ACC112 (cell line): ENCODE measurements around the gene AXL.

Source experiments
- H2AFZ ChIP-seq: fragments of 200-600 bp; sonication (generic); one replicate; pipeline ENCODE4 v1.6.0; 2017; ENCODE audit warnings: antibody characterized with exemption, low read length; ENCODE audit not compliant: unreplicated experiment
- H3K27ac ChIP-seq: fragments of 200-600 bp; sonication (generic); 2 replicates; pipeline ENCODE4 v1.5.1; 2014; ENCODE audit warnings: low read depth, mild to moderate bottlenecking, antibody characterized with exemption, low read length, moderate library complexity
- H3K27me3 ChIP-seq: fragments of 200-600 bp; sonication (generic); 2 replicates; pipeline ENCODE4 v1.6.1; 2014; ENCODE audit warnings: mild to moderate bottlenecking, antibody characterized with exemption, low read length, moderate library complexity, mixed read lengths; ENCODE audit not compliant: insufficient read depth
- H3K36me3 ChIP-seq: fragments of 200-600 bp; sonication (generic); 2 replicates; pipeline ENCODE4 v1.6.1; 2016; ENCODE audit warnings: mild to moderate bottlenecking, antibody characterized with exemption, low read length, moderate library complexity, mixed read lengths; ENCODE audit not compliant: insufficient read depth
- H3K4me1 ChIP-seq: fragments of 200-600 bp; sonication (generic); one replicate; pipeline ENCODE4 v1.6.1; 2016; ENCODE audit warnings: low read length, mixed read lengths; ENCODE audit not compliant: insufficient read depth, unreplicated experiment, control insufficient read depth
- H3K4me3 ChIP-seq: fragments of 200-600 bp; sonication (generic); 2 replicates; pipeline ENCODE4 v1.5.1; 2014; ENCODE audit warnings: mild to moderate bottlenecking, low read depth, low read length
- H3K79me2 ChIP-seq: fragments of 200-600 bp; sonication (generic); one replicate; pipeline ENCODE4 v1.6.0; 2016; ENCODE audit warnings: low read length; ENCODE audit not compliant: control insufficient read depth, unreplicated experiment, insufficient read depth

Gene AXL

GRCh38 chr19:41263042-41263849 lies 44.2 kb downstream of the AXL start:
- H2AFZ ChIP-seq: peak overlapping the region; percentile 82
- H3K27me3 ChIP-seq: no peaks in the 10 kb centered on the region
- peak overlapping the region; percentile 91 for H3K4me3 ChIP-seq
- H3K4me1 ChIP-seq: peaks cover 15% of the 10 kb centered on the region
- peaks cover 3% of the 10 kb centered on the region; the same call in 1 of the 2 replicates for H3K36me3 ChIP-seq
- peak overlapping the region; percentile 94 for H3K27ac ChIP-seq
- H3K79me2 ChIP-seq: peaks cover 38% of the 10 kb centered on the region

DNA sequence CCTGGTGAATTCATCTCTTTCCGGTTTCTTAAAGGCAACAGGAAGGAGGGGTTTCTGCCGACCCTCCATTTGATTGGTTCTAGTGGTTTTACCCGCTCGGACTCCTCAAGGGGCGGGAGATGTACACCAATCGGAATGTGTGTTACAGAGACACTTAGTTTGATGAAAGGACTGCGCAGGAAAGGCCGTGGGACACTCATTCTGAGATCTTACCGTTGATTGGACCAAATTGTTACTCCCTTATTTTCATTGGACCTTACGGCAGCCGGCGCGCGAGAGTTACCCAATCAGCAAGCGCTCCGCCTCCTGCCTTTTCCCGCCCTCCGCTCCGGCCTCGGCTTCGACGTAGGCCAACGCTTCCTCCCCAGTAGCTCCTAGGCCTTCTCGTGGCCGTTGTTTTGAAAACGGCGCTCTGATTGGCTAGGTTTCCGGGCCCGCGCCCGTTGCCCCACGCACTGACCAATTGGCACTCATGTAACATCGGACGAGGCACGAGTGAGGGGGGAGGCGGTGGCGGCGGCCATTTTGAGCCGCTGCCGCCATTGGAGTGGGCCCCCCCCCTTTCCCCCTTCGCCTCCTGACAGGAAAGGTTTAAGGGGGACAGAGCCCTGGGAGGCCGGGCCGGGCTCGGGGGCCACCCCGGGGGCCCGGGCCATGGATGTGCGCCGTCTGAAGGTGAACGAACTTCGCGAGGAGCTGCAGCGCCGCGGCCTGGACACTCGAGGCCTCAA lies 45.0 kb downstream of the AXL start, which contains the start of gene HNRNPUL1:
Gene HNRNPUL1, plus strand, starts transcription at position 523 of the 731 bp plus-strand sequence. Its CDS starts 132 bp downstream, at position 655.
- H3K4me1 ChIP-seq: peaks cover 15% of the 10 kb centered on the region
- H3K4me3 ChIP-seq: peak within 1 kb of the TSS; percentile 91
- H3K27me3 ChIP-seq: no peaks in the 10 kb centered on the region
- peaks cover 44% of the 10 kb centered on the region for H3K79me2 ChIP-seq
- H2AFZ ChIP-seq: peak within 1 kb of the TSS; percentile 82
- peak within 1 kb of the TSS; percentile 94 for H3K27ac ChIP-seq
- H3K36me3 ChIP-seq: peaks cover 7% of the 10 kb centered on the region; the same call in 1 of the 2 replicates

- Histone ChIP-seq H3K79me2 (peaks cover 46% of the 10 kb centered on the region), H3K27ac (peak overlapping the region; percentile 88), H3K27me3 (no peaks in the 10 kb centered on the region), H3K4me3 (peak overlapping the region; percentile 89), H3K4me1 (peaks cover 15% of the 10 kb centered on the region), H2AFZ (no peak overlapping the region), H3K36me3 (peaks cover 8% of the 10 kb centered on the region; the same call in 1 of the 2 replicates)
Observed at GRCh38 chr19:41264581-41265394, 45.8 kb downstream of the AXL start.

DNA sequence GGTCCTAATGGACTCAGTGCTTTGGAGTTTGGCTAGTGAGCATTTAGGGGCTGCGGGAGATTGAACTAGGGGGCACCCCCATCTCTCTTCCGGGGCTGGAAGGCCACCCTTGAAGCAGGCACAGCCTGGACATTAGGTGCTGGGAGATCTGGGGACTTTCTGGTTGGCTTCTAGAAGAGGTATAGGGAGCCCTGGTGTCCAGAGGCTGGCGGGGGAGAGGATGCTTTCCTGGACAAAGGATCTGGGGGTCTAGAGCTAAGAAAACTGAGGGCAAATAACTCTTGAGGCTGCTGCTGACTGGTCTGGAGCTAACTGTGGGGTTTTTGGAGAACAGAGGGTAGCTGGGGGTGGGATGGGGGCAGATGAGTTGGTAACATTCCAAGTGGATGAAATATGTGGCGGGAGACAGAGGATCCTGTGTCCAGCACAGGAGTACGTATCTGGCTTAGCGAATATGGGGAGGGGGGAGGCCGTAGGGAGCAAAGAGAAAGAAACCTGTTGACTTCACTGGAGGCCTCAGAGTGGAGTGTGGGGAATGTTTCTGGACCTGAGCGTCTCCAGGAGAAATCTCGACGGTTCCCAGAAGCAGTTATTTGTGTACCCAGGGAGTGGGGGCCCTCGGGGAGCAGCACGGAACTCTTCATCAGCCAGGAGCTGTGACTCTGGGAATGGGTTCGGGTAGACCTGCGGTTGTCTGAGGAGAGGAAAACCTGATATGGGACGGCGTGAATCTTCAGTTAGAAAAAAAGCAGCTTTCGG lies 46.6 kb downstream of the AXL start:
- H3K4me3 ChIP-seq: peak overlapping the region; percentile 89
- no peaks in the 10 kb centered on the region for H3K27me3 ChIP-seq
- H3K4me1 ChIP-seq: peaks cover 15% of the 10 kb centered on the region
- H3K36me3 ChIP-seq: peaks cover 8% of the 10 kb centered on the region; the same call in 1 of the 2 replicates
- H3K27ac ChIP-seq: peak overlapping the region; percentile 88
- no peak overlapping the region for H2AFZ ChIP-seq
- H3K79me2 ChIP-seq: peaks cover 46% of the 10 kb centered on the region

- H3K4me3 ChIP-seq: no peak overlapping the region
- H3K27ac ChIP-seq: no peak overlapping the region
- H3K36me3 ChIP-seq: peaks cover 21% of the 10 kb centered on the region
- peaks cover 50% of the 10 kb centered on the region for H3K79me2 ChIP-seq
- H3K27me3 ChIP-seq: no peaks in the 10 kb centered on the region
- peaks cover 15% of the 10 kb centered on the region for H3K4me1 ChIP-seq
- no peak overlapping the region for H2AFZ ChIP-seq
Observed at GRCh38 chr19:41269055-41269454, 50.0 kb downstream of the AXL start.

- peaks cover 24% of the 10 kb centered on the region for H3K36me3 ChIP-seq
- H3K27ac ChIP-seq: no peak overlapping the region
- H3K4me1 ChIP-seq: peaks cover 15% of the 10 kb centered on the region
- no peaks in the 10 kb centered on the region for H3K27me3 ChIP-seq
- no peak overlapping the region for H2AFZ ChIP-seq
- no peak overlapping the region for H3K4me3 ChIP-seq
- H3K79me2 ChIP-seq: peaks cover 48% of the 10 kb centered on the region
Observed at GRCh38 chr19:41269571-41269970, 50.5 kb downstream of the AXL start.

DNA sequence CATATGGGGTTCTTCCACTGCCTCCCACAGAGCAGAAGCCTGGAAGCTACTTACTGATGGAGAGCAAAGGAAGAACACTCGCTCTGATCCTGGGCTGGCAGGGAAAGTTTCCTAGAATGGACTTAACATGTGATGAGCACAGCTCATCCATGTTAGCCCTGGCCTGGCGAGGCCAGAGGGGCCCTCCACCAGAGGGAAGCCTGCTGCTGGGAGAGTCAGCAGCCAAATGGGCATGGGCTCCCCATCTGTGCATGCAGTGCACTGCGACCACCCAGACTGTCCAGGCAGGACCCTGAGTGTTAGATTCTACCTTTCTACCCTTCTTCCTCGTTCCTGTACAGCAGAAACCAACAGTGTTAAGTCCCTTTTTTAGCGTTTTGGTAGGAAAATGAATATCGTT lies 54.1 kb downstream of the AXL start:
- Histone ChIP-seq H3K79me2 (peaks cover 14% of the 10 kb centered on the region), H3K27me3 (no peaks in the 10 kb centered on the region), H3K4me3 (no peak overlapping the region), H3K36me3 (peaks cover 38% of the 10 kb centered on the region), H2AFZ (no peak overlapping the region), H3K27ac (no peak overlapping the region), H3K4me1 (no peaks in the 10 kb centered on the region)

- H3K4me3 ChIP-seq: no peak overlapping the region
- H3K27me3 ChIP-seq: no peaks in the 10 kb centered on the region
- H3K36me3 ChIP-seq: peaks cover 42% of the 10 kb centered on the region
- no peak overlapping the region for H2AFZ ChIP-seq
- no peaks in the 10 kb centered on the region for H3K4me1 ChIP-seq
- H3K27ac ChIP-seq: no peak overlapping the region
- peaks cover 4% of the 10 kb centered on the region for H3K79me2 ChIP-seq
Observed at GRCh38 chr19:41274802-41275201, 55.8 kb downstream of the AXL start.

- H3K27me3 ChIP-seq: no peaks in the 10 kb centered on the region
- peaks cover 4% of the 10 kb centered on the region for H3K79me2 ChIP-seq
- H3K4me1 ChIP-seq: no peaks in the 10 kb centered on the region
- no peak overlapping the region for H3K27ac ChIP-seq
- no peak overlapping the region for H3K4me3 ChIP-seq
- H2AFZ ChIP-seq: no peak overlapping the region
- H3K36me3 ChIP-seq: peaks cover 48% of the 10 kb centered on the region
Observed at GRCh38 chr19:41276231-41276630, 57.2 kb downstream of the AXL start.

GRCh38 chr19:41278478-41278877 lies 59.5 kb downstream of the AXL start:
- no peaks in the 10 kb centered on the region for H3K79me2 ChIP-seq
- no peaks in the 10 kb centered on the region for H3K27me3 ChIP-seq
- no peak overlapping the region for H3K4me3 ChIP-seq
- no peak overlapping the region for H2AFZ ChIP-seq
- peaks cover 39% of the 10 kb centered on the region for H3K36me3 ChIP-seq
- no peak overlapping the region for H3K27ac ChIP-seq
- H3K4me1 ChIP-seq: no peaks in the 10 kb centered on the region
